Measurements from ENCODE around the gene CEP131.

The CEP131 gene

GRCh38 chr17:81187586-81188490, 34.9 kb downstream of the CEP131 start:
- no peak for DNase-seq (ENCODE audit: low read depth in 2 of 2)

GRCh38 chr17:81187120-81187519, 35.6 kb downstream of the CEP131 start:
- DNase-seq (ENCODE audit: low read depth in 2 of 2), result no peak

- DNase-seq (ENCODE audit: low read depth in 2 of 2), result no peak
These were observed 36.6 kb downstream of the CEP131 start for GRCh38 chr17:81186203-81186602.

- no peak for DNase-seq (ENCODE audit: low read depth in 2 of 2)
These were observed 38.2 kb downstream of the CEP131 start for GRCh38 chr17:81184555-81184954.

DNA sequence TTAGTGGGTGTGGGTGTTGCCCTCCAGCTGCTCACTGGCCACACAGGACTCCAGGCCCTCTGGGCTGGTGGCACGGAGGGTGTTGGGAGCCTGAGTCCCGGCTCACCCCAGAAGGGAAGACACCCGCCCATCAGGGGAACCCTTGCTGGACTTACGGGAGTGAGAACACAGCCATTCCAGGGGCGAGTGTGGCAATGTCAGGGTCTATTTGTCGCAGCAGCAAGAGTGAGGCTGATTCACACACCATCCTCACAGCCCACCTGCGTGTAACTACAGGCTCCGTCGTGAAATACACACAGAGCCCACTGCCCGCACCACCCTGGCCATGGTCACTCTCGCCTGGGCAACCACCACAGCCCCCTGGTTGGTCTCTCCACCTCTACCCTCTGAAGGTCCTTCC, 39.0 kb downstream of the CEP131 start:
- DNase-seq (ENCODE audit: low read depth in 2 of 2), result no peak

- DNase-seq (ENCODE audit: low read depth in 2 of 2), result no peak
These were observed 39.4 kb downstream of the CEP131 start for GRCh38 chr17:81183316-81183715.

- no peak for DNase-seq (ENCODE audit: low read depth in 2 of 2)
These were observed 40.2 kb downstream of the CEP131 start for GRCh38 chr17:81182596-81182995.

DNA sequence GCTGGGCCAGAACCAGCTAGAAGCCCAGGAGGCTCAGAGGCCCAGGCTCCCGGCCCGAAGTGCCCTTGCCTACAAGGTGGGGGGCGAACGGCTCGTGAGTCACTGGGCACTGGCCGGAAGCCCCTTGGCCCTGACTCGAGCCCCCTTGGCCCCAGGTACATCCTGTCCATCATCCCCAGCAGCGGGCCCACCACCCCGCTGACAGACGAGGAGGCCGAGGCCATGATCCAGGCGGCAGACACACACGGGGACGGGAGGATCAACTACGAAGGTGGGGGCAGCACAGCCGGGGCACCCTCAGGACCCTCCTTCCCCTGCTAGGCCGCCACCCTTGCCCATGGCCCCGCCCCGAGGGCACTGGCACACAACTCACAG, 41.0 kb downstream of the CEP131 start:
- no peak for DNase-seq (ENCODE audit: low read depth in 2 of 2)

GRCh38 chr17:81180836-81181810, 41.6 kb downstream of the CEP131 start:
- no peak for DNase-seq (ENCODE audit: low read depth in 2 of 2)

- no peak for DNase-seq (ENCODE audit: low read depth in 2 of 2)
These were observed 42.9 kb downstream of the CEP131 start for GRCh38 chr17:81179861-81180260.

- DNase-seq (ENCODE audit: low read depth in 2 of 2), result no peak
These were observed 43.5 kb downstream of the CEP131 start for GRCh38 chr17:81179220-81179619.

DNA sequence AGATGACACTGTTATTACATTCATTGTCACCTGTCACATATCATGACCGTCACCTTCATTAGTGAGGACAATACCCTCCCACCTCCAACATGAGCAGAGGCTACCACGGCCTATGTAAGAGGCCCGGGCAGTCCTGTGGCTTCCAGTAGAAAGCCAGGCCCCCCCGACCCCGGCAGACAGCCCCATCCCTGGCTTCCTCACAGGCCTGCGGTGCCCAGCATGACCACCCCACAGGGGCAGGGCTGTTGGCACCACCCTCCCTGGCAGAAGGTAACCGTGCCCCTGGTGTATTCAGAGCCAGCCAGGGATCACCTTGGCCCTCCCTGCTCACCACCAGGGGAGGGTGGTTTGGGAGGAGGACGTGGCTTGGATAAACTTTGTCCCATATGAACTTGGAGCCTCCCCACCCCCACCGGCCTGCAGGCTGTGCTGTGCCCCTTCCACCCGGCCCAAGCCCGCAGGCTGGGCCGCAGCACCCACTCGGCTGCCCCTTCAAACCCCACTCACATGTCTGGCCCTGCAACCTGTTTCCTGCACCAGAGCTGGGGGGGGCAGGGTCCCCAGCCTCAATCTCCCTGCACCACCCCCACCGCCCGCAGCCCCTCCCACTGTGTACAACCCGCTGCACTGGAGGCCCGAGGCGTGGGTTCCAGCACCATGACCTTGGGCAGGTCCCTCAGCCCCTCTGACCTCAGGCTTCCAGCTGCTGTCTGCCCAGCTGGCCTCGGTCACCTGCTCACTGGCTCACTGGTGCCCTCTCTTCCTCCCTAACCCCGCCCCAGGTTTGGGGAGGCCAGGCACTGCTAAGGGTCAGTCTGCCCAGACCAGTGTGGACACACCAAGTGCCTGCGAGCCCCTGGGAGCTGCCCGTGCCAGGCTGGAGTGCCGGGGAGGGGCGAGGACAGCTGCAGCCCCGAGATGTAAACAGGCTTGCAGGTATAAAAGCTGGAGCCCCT, 44.4 kb downstream of the CEP131 start:
- DNase-seq (ENCODE audit: low read depth in 2 of 2), result no peak

GRCh38 chr17:81176666-81177065, 46.1 kb downstream of the CEP131 start:
- no peak for DNase-seq (ENCODE audit: low read depth in 2 of 2)

GRCh38 chr17:81173762-81174155, 49.0 kb downstream of the CEP131 start:
- no peak for DNase-seq (ENCODE audit: low read depth in 2 of 2)

DNA sequence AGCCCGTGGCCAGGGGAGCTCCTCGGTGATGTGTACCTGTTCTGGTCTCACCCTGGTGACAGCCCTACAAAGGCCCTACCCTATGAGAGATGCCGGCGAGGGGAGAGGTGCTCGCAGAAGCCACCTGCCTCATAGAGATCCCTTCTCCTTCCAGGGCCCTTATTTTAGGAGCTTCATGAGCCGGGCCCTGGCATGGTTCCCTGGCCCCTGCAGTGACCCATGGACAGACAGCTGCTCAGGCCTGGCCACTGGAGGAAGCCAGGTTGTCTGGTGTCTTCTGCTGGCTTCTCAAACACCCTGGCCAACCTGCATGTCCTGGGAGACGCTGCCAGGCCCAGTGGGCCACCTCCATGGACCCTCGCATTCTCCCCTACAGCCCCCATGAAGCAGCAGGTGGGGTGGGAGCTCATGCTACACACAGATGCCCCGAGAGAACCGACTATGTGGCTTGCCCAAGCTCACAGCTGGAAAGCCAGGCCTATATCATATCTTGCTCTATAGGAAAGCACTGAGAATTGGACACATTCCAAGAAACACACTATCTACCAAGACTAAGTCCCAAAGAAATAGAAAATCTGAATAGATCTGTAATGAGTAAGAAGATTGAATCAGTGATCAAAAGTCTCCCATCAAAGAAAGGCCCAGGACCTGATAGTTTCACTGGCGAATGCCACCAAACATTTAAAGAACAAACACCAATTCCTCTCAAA, 49.6 kb downstream of the CEP131 start:
- no peak for DNase-seq (ENCODE audit: low read depth in 2 of 2)

- DNase-seq (ENCODE audit: low read depth in 2 of 2), result no peak
These were observed 50.8 kb downstream of the CEP131 start for GRCh38 chr17:81171941-81172340.

DNA sequence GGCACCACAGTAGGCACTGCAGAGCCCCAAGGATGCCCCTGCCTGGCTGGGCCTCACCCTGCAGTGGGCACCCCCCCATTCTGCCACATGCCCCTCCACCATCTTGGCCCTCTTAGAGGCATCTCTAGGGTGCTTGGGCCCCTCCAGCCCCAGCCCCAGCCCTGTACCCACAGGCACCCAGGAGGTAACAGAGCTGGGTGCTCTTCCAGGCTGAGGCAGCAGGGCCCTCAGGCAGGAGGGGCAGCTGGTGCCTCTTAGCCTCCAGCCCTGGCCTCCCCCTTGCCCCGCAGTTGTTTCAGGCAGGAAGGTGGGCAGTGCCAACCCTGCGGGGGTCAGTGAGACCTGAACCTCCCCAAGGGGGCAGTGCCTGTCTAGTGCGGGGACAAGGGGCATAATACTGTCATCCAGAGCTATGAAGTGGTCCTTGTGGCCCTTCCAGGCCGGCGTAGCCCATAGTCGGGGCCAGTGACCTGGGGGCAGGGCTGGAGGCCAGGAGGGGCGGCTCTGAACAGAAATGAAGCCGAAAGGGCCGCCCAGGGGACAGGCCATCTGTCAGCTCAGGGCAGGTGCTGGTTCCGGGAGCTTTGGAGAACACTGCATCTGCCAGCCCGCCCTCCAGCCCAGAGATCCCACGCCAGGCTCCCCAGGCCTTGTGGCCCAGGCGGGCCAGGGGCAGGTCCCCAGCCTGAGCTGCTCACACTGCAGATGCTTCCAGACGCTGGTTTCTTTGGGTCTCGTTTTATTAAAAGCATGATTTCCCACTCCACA, 51.9 kb downstream of the CEP131 start:
- no peak for DNase-seq (ENCODE audit: low read depth in 2 of 2)

DNA sequence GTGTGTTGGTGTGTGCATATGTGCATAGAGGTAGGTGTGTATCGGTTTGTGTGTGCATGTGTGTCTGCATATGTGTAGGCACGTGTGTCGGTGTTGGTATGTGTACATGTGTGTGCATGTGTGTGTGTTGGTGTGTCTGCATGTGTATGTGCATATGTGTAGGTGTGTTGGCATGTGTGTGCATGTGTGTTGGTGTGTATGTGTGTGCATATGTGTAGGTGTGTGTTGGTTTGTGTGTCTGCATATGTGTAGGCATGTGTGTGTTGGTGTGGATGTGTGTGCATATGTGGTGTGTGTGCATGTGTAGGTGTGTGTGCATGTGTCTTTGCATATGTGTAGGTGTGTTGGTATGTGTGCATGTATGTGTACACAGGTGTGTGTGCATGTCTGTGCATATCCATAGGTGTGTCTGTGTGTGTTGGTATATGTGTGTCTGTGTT, 52.9 kb downstream of the CEP131 start:
- DNase-seq (ENCODE audit: low read depth in 2 of 2), result no peak

DNA sequence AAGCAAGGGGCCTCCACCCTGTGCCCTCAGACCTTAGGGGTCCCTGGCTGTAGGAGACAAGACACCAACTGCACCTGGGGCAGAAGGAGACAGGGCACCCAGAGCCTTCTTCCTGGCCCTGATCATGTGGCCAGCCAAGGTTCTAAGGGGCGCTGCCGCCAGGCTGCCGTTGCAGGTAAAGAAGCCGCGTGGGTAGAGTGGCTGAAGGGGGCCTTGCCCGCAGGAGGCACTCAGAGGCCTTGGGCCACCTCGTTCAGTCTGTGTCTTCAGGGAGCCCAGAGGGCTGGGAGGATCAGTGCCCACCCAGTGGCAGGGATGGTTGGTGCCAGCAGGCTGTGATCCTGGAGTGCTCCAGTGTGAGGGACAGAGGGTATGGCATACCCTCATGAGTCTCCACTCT, 55.1 kb downstream of the CEP131 start:
- DNase-seq (ENCODE audit: low read depth in 2 of 2), result no peak

DNA sequence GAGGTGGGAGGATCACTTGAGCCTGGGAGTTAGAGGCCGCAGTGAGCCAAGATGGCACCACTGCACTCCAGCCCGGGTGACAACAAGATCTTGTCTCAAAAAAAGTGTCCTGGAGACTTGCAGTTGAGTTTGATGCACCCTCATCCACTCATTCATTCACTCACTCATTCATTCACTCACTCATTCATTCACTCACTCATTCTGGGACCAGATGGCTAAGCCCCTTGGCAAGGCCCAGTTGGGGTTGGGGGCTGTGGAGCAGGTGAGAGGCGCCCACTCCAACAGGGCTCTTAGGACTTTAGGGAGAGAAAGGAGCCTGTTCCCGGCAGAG, 55.6 kb downstream of the CEP131 start:
- no peak for DNase-seq (ENCODE audit: low read depth in 2 of 2)

Measured in stimulated activated CD8-positive, alpha-beta memory T cell treated with anti-CD3 and anti-CD28 coated beads, Interleukin-7, amount 100 ng/mL, for 1 hour (primary cell).